Central memory CD4-positive, alpha-beta T cell (primary cell): Measurements from ENCODE around the gene KRT24.

Experiments used
- DNase-seq: peaks from one replicate; pipeline ENCODE4 v3.0.0; 2022

Gene KRT24

GRCh38 chr17:40687106-40687505 is 16.4 kb downstream of the KRT24 start:
- no peak for DNase-seq

- no peak for DNase-seq
Measured at GRCh38 chr17:40686192-40686591, 17.4 kb downstream of the KRT24 start.

GRCh38 chr17:40680998-40681397 is 22.6 kb downstream of the KRT24 start:
- DNase-seq: no peak

GRCh38 chr17:40679523-40679907 is 24.0 kb downstream of the KRT24 start:
- DNase-seq: no peak

- no peak for DNase-seq
Measured at GRCh38 chr17:40678902-40679522, 24.5 kb downstream of the KRT24 start.

- no peak for DNase-seq
Measured at GRCh38 chr17:40675905-40676304, 27.6 kb downstream of the KRT24 start.

- no peak for DNase-seq
Measured at GRCh38 chr17:40672654-40673053, 30.9 kb downstream of the KRT24 start.

GRCh38 chr17:40671282-40671681 is 32.3 kb downstream of the KRT24 start:
- no peak for DNase-seq

- no peak for DNase-seq
Measured at GRCh38 chr17:40666331-40666730, 37.2 kb downstream of the KRT24 start.

- DNase-seq: no peak
Measured at GRCh38 chr17:40664582-40665333, 38.8 kb downstream of the KRT24 start, which contains the start of gene KRT222. TSS of gene KRT222 (minus strand) at chr17:40665177. CDS start at chr17:40665099, 78 bp downstream.

GRCh38 chr17:40663252-40663651 is 40.3 kb downstream of the KRT24 start:
- DNase-seq: no peak

GRCh38 chr17:40659911-40660310 is 43.6 kb downstream of the KRT24 start:
- DNase-seq: no peak

GRCh38 chr17:40658396-40658795 is 45.2 kb downstream of the KRT24 start:
- no peak for DNase-seq

- DNase-seq: no peak
Measured at GRCh38 chr17:40651939-40652338, 51.6 kb downstream of the KRT24 start.

GRCh38 chr17:40648384-40648968 is 55.1 kb downstream of the KRT24 start:
- no peak for DNase-seq
